Peyer's patch (tissue), 4 donors: ENCODE measurements around the gene BASP1.

Source experiments
- CTCF ChIP-seq, 6 experiments: fragments of 450-650 bp in 4 of 6; fragments of 200-600 bp in 2 of 6; sonication (generic) in 1 of 6; IDR thresholded peaks; one replicate each; pipeline ENCODE4 v1.5.1; 2017 to 2019; ENCODE audit warnings: antibody characterized with exemption in 6 of 6, mild to moderate bottlenecking in 3 of 6, moderate library complexity in 1 of 6
- POLR2A ChIP-seq, 2 donors: fragments of 450-650 bp; IDR thresholded peaks; one replicate each; pipeline ENCODE4 v1.5.1; 2017; ENCODE audit warnings: antibody characterized with exemption in 2 of 2, mild to moderate bottlenecking in 2 of 2, moderate library complexity in 2 of 2

- TF ChIP-seq CTCF (IDR thresholded peaks at IDR 0.05) (no peak), POLR2A (IDR thresholded peaks at IDR 0.05) (no peak)
These were observed 3.0 kb downstream of the BASP1 start for GRCh38 chr5:17220469-17220868.
